Activated T-cell treated with anti-CD3 and anti-CD28 coated beads for 1 hour (primary cell): ENCODE measurements around the gene DPH6.

ENCODE experiments used
- DNase-seq: peaks from one replicate; pipeline ENCODE4 v3.0.0-alpha.2; 2020; ENCODE audit warnings: low read depth

Gene DPH6

GRCh38 chr15:35540885-35541284 lies 5.1 kb downstream of the DPH6 start:
- no peak for DNase-seq

DNA sequence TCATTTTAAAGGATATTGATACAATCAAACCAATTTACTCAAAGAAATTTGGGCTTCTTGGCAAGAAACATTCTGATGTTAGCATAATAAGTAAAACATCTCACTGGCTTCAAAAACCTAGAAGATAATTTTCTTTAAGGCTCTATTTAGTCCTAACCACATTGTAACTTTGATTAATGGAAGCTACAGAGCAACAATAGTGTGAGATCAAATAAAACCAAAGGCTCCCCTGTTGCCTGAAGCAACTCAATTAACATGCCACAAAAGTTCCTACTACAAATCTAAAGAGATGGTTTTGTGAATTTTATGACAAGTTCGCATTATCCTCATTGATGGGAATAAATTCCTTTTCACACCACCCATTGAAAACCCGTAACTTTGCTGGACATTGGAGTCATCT lies 5.9 kb downstream of the DPH6 start:
- no peak for DNase-seq

DNA sequence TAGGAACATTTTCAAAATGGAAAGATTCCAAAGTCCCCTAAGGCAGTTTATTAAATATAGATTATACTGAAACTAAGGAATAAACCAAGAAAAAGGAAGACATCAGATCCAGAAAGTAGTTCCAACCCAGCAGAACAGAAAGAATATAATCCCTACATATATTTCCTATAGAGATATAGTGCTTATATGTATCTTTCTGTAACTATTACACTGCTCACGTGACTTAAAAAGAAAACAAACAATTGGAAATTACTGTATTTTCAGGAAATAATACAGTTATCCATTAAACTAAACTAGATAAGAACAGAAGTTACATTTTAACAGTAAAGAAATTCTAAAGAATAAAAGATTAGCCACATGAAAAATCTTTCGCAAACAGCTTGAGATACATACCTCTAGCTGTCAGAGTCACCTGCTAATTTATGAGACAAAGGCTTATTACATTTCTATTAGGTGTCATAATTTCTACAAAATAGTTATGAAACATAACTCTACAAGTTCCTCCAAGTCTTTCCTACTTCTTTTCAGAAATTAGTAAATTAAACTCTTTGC lies 10.5 kb downstream of the DPH6 start:
- no peak for DNase-seq

GRCh38 chr15:35533130-35534110 lies 12.5 kb downstream of the DPH6 start:
- DNase-seq: no peak

DNA sequence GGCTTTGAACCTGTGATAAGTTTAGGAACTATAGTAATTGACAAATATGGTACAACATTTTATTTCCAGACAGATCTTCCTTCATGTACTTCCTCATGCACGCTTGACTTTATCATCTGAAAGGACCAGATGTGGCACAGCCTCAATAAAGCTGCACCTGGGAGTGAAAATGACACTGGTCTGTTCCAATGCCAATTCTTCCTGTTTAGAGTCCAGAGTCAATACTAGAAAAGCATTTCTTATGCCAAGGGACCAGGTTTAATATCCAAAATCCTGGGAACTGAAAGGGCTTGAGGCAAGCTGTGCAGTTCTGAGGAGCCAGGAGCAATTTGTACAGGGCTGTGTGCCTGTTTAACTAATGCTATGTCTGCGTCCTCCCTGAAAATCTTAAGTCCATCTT lies 15.3 kb downstream of the DPH6 start:
- no peak for DNase-seq

- no peak for DNase-seq
These were observed 16.2 kb downstream of the DPH6 start for GRCh38 chr15:35529784-35530183.

DNA sequence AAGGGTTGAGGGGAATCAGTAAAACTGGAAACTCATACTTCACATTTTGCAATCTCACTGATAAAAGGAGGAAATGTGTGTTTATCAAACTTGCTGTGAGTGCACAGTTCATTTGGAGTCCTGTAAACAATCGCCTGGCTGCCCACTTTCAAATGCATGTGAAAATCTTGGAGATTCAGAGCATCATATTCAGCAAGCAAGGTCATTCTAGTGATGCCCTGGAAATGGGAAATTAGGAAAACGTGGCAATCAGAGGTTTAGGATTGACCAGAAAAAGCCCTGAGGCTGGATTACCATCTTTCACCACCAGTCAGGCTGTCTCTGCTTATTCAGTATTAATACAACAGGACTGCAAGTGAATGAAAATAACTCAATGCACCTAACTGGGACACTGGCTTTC lies 23.9 kb downstream of the DPH6 start:
- DNase-seq: no peak

DNA sequence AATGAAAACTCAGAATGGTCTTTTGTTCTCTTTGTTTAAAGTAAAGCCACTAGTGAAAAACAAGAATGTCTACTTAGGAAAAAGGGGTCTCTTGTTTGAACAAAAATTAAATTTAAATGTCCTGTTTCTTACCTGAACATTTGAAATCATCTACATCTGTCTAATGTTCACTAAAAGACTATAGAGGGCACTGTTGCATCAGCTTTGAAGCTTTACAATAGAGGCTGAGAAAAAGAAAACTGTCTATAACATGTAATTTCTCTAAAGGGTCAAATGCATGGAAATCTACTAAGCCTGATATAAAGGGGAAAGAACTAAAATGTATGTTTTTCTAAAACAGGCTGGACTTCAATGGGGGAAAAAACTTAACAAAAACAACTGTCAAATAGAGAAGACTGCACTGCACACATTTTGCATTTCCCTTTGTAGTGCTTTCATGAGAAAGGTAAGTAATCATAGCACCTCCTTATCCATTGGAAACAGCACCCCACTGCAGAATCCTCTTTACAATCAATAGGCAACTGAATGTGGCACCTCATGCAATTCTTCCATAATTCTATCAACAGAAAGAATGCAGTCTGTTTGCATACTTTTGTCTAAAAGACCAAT lies 26.3 kb downstream of the DPH6 start:
- no peak for DNase-seq

GRCh38 chr15:35519052-35519451 lies 26.9 kb downstream of the DPH6 start:
- no peak for DNase-seq

DNA sequence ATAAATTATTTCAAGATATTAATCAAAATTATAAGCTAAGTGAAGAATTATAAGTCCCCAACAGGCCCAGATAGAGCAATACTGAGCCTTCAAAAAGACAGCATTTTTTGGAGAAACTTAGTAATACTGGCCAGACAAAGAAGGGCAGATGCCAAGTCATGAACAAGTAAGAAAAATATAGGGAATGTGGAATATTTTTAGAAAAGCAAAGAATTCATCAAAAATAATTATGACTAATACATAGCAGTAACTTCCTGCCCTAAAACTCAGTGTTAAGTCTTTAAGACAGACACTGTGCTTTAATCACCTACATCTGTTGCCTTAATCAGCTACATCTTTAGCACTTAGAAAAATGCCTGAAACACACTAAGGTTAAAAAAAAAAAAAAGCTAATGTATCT lies 31.2 kb downstream of the DPH6 start:
- no peak for DNase-seq

- DNase-seq: no peak
These were observed 37.9 kb downstream of the DPH6 start for GRCh38 chr15:35507932-35508638.

DNA sequence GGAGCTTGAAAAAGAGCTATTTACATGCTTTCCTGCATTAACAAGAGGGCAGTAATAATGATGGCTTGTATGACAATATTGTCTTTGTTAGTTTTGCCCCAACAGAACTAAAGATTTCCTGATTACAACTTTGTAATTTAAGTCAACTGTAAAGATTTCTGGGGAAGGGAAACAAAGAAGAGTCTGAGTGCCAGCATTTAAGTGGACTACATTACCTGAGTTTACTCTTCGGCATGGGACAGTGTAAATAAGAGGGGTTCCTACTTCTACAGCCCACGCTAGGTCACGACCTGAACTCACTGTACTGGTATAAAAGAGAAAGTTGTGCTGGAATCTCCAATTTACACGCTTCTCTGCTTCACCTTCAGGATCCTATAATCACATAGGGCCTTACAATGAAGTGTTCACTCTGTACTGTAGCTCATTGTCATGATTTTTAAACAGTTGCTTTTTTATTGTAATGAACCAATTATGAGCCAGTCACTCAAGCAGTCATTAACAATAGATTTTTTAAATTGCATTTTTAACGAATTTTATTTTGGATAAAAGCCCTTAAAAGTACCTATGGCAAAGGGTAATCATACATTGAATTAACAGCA lies 39.6 kb downstream of the DPH6 start:
- no peak for DNase-seq

DNA sequence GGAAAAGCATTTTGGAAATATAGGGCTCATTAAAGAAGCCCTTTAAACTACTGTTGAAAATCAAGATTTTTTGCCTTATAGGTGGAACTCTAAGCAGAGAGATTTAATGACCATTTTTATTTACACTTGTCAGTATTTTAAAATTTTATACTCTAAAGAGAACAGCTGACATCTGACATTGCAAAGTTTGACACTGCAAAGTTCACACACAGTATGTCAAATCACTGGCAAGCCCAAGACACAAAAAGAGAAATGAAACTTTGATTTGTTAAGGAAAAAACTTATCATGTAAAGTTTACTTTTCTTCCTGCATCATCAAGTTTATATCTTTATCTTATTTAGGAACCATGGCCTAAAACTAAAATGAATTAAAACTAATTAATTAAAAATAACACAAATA lies 40.2 kb downstream of the DPH6 start:
- DNase-seq: no peak

DNA sequence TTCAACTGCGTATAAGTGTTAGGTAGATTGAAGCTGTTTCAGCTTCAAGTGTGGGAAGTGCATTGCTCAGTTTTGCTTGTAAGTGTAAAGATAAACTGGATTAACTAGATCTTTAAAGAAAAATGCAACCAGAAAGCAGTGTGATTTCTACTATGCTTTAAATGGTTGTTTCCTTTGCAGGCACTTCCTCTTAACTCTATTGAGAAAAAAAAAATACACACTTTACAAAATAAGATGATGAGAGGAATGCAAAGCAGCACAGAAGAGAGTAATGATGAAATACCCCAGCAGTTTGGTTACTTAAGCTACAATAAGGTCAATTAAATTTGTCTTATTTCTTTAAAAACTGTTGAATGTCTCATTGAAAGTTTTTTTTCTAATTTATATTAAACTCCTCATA lies 40.8 kb downstream of the DPH6 start:
- DNase-seq: no peak

DNA sequence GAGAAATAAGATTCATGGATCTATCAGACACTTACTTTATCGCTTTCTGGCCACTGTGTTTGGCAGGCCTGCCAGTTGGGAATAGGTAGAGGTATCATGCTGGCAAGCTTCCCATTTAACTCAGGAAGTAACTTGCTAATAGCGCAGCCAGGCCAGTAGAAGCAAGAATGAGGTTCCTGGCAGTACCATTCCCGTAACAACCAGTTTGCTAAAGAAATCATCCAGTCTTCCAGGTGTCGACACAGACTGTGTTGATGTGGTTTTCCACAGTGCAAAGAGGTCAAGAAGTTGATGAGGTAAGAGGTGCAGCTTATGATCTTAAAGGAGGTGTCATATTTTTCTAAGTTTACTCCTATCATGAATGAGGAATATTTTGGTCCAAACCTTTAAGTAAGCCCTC lies 46.2 kb downstream of the DPH6 start:
- no peak for DNase-seq

DNA sequence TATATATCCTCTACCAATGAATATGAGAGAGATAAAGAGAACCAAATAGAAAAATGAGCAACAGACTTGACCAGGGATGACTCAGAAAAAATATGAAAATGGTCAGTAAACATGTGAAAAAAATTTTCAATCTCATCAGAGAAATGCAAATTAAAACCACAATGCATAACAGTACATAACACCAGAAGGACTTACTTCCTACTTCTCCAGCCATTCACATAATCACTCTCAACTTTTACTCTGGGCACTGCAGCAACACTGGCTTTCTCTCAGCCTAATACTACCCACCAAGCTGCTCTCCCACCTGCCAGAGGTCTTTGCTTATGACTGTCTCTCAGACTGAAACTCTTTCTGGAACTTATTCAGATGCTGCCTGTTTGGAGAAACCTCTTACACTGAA lies 49.4 kb downstream of the DPH6 start:
- DNase-seq: no peak

DNA sequence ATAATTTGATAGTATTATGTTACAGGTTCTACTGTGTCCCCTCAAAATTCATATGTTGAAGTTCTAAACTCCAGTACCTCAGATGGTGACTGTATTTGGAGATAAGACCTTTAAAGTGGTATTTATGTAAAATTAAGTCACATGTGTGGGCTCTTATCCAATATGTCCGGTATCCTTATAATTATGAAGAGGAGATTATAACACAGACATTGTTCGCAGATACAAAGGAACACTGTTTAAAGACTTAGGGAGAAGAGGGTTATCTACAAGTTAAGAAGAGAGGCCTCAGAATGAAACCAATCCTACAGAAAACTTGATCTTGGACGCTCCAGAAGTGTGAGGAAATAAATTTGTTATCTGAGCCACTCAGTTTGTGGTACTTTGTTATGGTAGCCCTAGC lies 50.9 kb downstream of the DPH6 start:
- DNase-seq: no peak

DNA sequence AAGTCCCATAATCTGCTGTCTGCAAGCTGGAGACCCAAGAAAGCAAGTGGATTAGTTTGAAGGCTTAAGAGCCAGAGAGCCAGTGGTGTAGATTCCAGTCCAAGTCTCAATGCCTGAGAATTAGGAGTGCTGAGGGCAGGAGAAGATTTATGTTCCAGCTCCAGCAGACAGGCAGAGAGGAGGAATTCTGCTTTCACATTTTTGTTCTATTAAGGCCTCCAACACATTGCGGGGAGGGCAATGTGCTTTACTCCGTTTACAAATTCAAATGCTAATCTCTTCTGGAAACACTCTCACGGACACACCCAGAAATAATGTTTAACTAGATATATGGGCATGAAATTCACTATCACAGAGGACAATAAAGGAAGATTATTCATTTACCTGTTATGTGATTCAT lies 54.0 kb downstream of the DPH6 start:
- DNase-seq: no peak

GRCh38 chr15:35491173-35491572 lies 54.8 kb downstream of the DPH6 start:
- DNase-seq: no peak

DNA sequence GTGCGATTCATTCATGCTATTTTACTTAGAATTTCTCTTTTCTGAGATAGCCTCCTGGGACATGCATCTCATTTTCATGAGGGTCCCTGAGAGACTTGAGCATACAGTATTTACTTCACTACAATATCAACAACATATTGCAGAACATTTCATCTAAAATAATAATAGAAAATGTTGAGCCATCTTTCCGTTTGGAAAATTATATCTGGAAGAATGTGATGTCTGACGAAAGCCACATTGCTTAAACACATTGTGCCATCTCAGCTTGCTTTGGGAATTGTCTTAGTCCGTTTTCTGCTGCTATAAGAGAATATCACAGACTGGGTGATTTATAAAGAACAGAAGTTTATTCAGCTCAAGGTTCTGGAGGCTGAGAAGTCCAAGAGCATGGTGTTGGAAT lies 55.5 kb downstream of the DPH6 start:
- DNase-seq: no peak

DNA sequence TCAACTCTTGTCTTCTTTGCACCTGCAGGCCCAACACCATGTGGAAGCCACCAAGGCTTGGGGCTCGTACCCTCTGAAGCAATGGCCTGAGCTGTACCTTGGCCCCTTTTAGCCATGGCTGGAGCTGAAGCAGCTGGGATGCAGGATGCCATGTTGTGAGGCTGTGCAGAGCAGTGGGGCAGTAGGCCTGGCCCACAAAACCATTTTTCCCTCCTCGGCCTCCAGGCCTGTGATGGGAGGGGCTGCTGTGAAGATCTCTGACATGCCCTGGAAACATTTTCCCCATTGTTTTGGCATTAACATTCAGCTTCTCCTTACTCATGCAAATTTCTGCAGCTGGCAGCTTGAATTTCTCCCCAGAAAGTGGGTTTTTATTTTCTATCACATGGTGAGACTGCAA lies 58.5 kb downstream of the DPH6 start:
- no peak for DNase-seq

DNA sequence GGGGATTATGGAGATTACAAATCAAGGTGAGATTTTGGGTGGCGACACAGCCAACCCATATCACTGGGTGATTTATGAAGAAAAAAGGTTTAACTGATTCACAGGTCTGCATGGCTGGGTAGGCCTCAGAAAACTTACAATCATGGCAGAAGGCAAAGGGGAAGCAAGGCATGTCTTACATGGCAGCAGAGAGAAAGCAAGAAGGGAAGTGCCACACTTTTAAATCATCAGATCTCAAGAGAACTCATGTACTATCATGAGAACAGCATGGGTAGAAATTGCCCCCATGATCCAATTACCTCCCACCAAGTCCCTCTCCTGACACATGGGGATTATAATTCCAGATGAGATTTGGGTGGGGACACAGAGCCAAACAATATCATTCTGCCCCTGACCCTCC lies 59.7 kb downstream of the DPH6 start:
- DNase-seq: no peak
